ENCODE measurements around the gene LMF1.

LMF1 gene

DNA sequence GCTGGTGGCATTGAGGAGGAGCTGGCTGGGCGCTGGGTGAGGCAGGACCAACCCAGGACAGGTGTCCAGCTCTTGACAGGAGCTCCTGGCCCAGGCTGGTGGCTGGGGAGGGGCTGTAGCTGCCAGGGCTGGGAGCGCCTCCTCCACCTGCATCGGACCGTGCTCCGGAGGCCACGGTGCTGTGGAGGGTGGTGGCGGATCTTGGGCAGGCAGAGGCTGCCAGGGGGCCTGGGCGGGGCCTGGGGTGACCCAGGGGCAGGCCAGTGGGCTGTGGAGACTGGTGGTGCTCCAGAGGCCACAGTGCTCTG lies 42.8 kb upstream of the LMF1 start:
- no peak for DNase-seq (ENCODE audit: low read depth in 2 of 2)
- no peak overlapping the region for H3K4me3 ChIP-seq (replicated peaks in 1 of 2; ENCODE audit: low read depth in 2 of 2, low read length in 2 of 2)
- TF ChIP-seq, protein P1, sequence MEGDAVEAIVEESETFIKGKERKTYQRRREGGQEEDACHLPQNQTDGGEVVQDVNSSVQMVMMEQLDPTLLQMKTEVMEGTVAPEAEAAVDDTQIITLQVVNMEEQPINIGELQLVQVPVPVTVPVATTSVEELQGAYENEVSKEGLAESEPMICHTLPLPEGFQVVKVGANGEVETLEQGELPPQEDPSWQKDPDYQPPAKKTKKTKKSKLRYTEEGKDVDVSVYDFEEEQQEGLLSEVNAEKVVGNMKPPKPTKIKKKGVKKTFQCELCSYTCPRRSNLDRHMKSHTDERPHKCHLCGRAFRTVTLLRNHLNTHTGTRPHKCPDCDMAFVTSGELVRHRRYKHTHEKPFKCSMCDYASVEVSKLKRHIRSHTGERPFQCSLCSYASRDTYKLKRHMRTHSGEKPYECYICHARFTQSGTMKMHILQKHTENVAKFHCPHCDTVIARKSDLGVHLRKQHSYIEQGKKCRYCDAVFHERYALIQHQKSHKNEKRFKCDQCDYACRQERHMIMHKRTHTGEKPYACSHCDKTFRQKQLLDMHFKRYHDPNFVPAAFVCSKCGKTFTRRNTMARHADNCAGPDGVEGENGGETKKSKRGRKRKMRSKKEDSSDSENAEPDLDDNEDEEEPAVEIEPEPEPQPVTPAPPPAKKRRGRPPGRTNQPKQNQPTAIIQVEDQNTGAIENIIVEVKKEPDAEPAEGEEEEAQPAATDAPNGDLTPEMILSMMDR (IDR thresholded peaks at IDR 0.05; ENCODE audit: low read depth, low read length): no peak

DNA sequence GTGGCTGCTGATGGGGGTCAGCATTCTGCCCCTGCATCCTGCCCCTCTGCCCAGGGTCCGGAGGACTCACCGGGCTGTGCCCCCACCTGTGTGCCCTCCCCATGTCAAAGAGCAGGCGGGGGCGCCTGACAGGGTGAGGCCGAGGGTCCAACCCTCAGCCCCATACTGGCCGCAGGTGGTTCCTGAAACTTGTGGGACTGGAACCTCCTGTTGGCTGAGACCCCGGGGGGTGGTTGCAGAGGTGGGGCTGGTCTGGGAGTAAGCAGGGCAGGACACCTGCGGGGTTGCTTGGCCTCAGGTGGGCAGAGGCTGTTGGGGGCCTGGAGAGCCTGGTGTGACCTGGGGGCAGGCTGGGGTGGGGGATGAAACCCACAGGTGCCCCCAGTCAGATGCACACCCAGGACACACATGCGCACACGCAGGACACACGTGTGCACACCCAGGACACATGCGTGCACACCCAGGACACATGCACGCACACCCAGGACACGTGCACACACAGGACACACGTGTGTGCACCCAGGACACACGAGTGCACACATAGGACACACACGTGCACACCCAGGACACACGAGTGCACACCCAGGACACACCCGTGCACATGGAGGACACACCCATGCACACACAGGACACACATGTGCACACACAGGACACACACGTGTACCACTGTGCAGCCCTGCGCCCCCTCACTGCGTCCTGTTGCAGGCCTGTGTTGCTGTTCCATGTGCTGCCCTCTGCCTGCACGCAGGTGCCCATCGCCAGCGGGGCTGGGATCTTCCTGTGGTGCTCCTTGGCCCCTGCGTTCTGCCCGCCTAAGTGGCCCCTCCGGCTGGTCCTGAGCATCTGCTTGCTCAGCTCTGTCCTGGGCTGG lies 42.2 kb upstream of the LMF1 start:
- TF ChIP-seq, protein P1 (IDR thresholded peaks at IDR 0.05; ENCODE audit: low read depth, low read length): no peak
- no peak overlapping the region for H3K4me3 ChIP-seq (replicated peaks in 1 of 2; ENCODE audit: low read depth in 2 of 2, low read length in 2 of 2)
- no peak for DNase-seq (ENCODE audit: low read depth in 2 of 2)

DNA sequence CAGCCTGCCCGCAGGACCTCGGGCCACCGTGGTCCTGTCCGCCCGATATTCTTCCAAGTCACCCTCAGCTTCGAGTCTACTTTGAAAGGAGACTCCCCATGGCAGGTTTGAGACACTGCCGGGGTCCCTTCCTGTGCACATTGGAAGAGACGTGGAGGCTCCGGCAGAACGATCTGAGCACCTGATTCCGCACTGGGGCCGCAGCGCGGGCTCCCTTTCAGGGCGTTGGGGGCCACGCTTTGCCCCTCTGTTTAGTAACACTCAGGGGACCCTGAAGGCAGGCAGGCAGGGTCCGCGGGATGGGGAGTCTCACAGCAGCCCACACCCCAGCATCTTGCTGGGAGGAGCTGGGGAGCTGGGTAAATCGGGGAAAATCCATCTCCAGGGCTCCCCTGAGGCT lies 41.4 kb upstream of the LMF1 start:
- TF ChIP-seq, protein P1 (IDR thresholded peaks at IDR 0.05; ENCODE audit: low read depth, low read length): no peak
- DNase-seq (ENCODE audit: low read depth in 2 of 2): no peak
- H3K4me3 ChIP-seq (replicated peaks in 1 of 2; ENCODE audit: low read depth in 2 of 2, low read length in 2 of 2): no peak overlapping the region

DNA sequence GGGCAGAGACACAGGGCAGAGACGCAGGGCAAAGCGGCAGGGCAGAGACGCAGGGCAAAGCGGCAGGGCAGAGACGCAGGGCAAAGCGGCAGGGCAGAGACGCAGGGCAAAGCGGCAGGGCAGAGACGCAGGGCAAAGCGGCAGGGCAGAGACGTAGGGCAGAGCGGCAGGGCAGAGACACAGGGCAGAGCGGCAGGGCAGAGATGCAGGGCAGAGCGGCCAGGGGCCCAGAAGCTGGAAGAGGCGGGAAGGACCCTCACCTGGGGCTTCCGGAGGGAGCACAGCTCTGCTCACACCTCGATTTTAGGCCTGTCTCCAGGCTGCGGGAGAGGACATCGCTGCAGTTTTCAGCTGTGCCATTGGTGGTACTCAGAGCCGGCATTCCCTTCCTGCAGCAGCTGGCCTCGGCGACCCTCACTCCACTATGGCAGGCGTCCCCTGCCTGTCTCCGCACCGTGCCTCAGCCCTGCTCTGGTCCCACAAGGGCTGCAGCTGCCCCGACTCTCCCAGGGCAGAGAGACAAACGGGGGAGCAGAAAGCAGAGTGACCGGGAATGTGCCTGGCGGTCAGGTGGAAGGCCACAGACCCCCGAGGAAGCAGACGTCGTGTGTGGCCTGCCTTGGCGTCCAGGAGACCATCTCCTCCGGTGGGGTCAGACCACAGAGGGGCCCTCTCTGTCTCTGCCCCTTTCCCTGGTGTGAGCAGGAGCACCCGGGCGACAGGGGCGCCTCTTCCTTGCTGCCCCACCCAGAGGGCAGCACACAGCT lies 40.7 kb upstream of the LMF1 start:
- TF ChIP-seq, protein P1 (IDR thresholded peaks at IDR 0.05; ENCODE audit: low read depth, low read length): no peak
- no peak for DNase-seq (ENCODE audit: low read depth in 2 of 2)
- no peak overlapping the region for H3K4me3 ChIP-seq (replicated peaks in 1 of 2; ENCODE audit: low read depth in 2 of 2, low read length in 2 of 2)

DNA sequence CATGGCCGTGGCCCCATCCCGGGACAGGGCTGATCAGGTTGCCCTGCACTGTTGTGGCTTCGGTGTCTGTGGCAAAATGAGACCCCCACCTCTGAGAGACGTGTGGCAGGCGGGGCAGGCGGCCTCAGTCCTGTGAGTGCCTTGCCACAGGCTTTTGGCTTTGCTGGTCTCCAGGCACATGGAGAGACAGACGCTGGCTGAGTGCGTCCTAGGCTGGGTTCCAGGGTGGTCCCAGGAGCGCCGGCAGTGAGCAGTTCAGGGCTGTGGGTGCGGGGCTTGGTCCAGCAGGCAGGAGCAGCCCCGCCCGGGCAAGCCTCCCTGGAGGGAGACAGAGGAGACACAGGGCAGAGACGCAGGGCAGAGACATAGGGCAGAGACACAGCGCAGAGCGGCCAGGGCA lies 40.0 kb upstream of the LMF1 start:
- DNase-seq (ENCODE audit: low read depth in 2 of 2): no peak
- no peak overlapping the region for H3K4me3 ChIP-seq (replicated peaks in 1 of 2; ENCODE audit: low read depth in 2 of 2, low read length in 2 of 2)
- TF ChIP-seq, protein P1 (IDR thresholded peaks at IDR 0.05; ENCODE audit: low read depth, low read length): no peak

DNA sequence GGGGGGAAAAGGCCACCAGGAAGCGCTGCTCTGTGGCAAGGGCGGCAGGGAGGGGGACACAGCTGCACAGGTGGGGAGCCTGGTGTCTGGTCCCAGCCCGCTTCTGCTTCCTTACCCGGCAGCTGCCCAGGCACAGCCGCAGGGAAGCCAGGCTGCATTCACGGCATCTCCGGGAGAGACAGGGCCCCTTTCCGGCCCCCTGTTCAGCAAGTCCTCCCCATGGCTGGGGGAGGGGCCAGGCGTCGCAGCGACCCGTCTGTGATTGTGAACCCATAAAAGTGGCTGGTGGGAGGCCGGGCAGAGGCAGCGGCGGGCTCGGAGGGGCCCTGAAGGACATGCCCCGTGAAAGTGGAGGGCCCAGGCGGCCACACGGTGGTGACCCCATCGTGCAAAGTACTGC lies 39.5 kb upstream of the LMF1 start:
- no peak overlapping the region for H3K4me3 ChIP-seq (replicated peaks in 1 of 2; ENCODE audit: low read depth in 2 of 2, low read length in 2 of 2)
- TF ChIP-seq, protein P1 (IDR thresholded peaks at IDR 0.05; ENCODE audit: low read depth, low read length): no peak

More for the DNA sequence above, 39.5 kb upstream of the LMF1 start:
- DNase-seq (ENCODE audit: low read depth in 2 of 2): no peak
